Subcutaneous abdominal adipose tissue (tissue), 5 donors: ENCODE data around the gene TEAD1.

Experiments
- H3K27ac ChIP-seq: one replicate; pipeline ENCODE4 v1.7.0; 2013; ENCODE audit warnings: low read depth, mild to moderate bottlenecking, inconsistent platforms, low read length, moderate library complexity
- H3K27me3 ChIP-seq, 5 donors: one replicate each; pipeline ENCODE4 v1.7.0; 2013; ENCODE audit warnings: low read length in 5 of 5, inconsistent platforms in 1 of 5; ENCODE audit not compliant: control insufficient read depth in 5 of 5, insufficient read depth in 4 of 5
- H3K36me3 ChIP-seq, 5 donors: one replicate each; pipeline ENCODE4 v1.7.0; 2013; ENCODE audit warnings: low read length in 5 of 5; ENCODE audit not compliant: control insufficient read depth in 5 of 5, insufficient read depth in 5 of 5
- H3K4me1 ChIP-seq, 5 donors: one replicate each; pipeline ENCODE4 v1.7.0; 2013; ENCODE audit warnings: low read length in 5 of 5, mild to moderate bottlenecking in 3 of 5, moderate library complexity in 1 of 5; ENCODE audit not compliant: control insufficient read depth in 5 of 5, insufficient read depth in 5 of 5
- H3K4me3 ChIP-seq, 5 donors: one replicate each; pipeline ENCODE4 v1.7.0; 2013; ENCODE audit warnings: low read length in 5 of 5, low read depth in 1 of 5
- H3K9ac ChIP-seq, 5 donors: one replicate each; pipeline ENCODE4 v1.7.0; 2013; ENCODE audit warnings: low read length in 5 of 5, mild to moderate bottlenecking in 4 of 5, moderate library complexity in 3 of 5
- H3K9me3 ChIP-seq, 5 donors: one replicate each; pipeline ENCODE4 v1.7.0; 2013; ENCODE audit warnings: low read length in 5 of 5; ENCODE audit not compliant: control insufficient read depth in 5 of 5
- donor health status: healthy.
- donor health status: healthy.
- donor health status: healthy.
- donor health status: healthy.
- donor health status: healthy.

The TEAD1 gene

GRCh38 chr11:12640355-12640754 is 33.9 kb upstream of the TEAD1 start:
- Histone ChIP-seq H3K9ac (no peak overlapping the region), H3K36me3 (no peaks in the 10 kb centered on the region), H3K27ac (no peak overlapping the region), H3K9me3 (no peaks in the 10 kb centered on the region), H3K4me1 (peaks cover 0 to 7% (median 0%) of the 10 kb centered on the region in 5 donors), H3K27me3 (no peaks in the 10 kb centered on the region), H3K4me3 (no peak overlapping the region)

GRCh38 chr11:12640926-12641849 is 33.0 kb upstream of the TEAD1 start:
- no peak overlapping the region for H3K4me3 ChIP-seq
- no peaks in the 10 kb centered on the region for H3K9me3 ChIP-seq
- no peaks in the 10 kb centered on the region for H3K27me3 ChIP-seq
- H3K27ac ChIP-seq, result no peak overlapping the region
- peaks cover 0 to 7% (median 0%) of the 10 kb centered on the region in 5 donors for H3K4me1 ChIP-seq
- no peak overlapping the region for H3K9ac ChIP-seq
- H3K36me3 ChIP-seq, result no peaks in the 10 kb centered on the region

GRCh38 chr11:12642040-12642439 is 32.2 kb upstream of the TEAD1 start:
- no peak overlapping the region for H3K27ac ChIP-seq
- no peak overlapping the region for H3K4me3 ChIP-seq
- H3K9me3 ChIP-seq, result no peaks in the 10 kb centered on the region
- H3K9ac ChIP-seq, result no peak overlapping the region
- H3K4me1 ChIP-seq, result peaks cover 0 to 7% (median 0%) of the 10 kb centered on the region in 5 donors
- no peaks in the 10 kb centered on the region for H3K36me3 ChIP-seq
- no peaks in the 10 kb centered on the region for H3K27me3 ChIP-seq

GRCh38 chr11:12642806-12643428 is 31.3 kb upstream of the TEAD1 start:
- no peak overlapping the region for H3K9ac ChIP-seq

GRCh38 chr11:12646478-12646877 is 27.7 kb upstream of the TEAD1 start:
- no peak overlapping the region for H3K4me3 ChIP-seq
- H3K9me3 ChIP-seq, result peaks cover 0 to 2% (median 0%) of the 10 kb centered on the region in 5 donors
- no peak overlapping the region for H3K27ac ChIP-seq
- H3K9ac ChIP-seq, result no peak overlapping the region
- H3K27me3 ChIP-seq, result no peaks in the 10 kb centered on the region
- peaks cover 0 to 7% (median 0%) of the 10 kb centered on the region in 5 donors for H3K4me1 ChIP-seq
- H3K36me3 ChIP-seq, result no peaks in the 10 kb centered on the region

More at GRCh38 chr11:12642806-12643428, 31.3 kb upstream of the TEAD1 start:
- Histone ChIP-seq H3K27me3 (no peaks in the 10 kb centered on the region), H3K36me3 (no peaks in the 10 kb centered on the region), H3K4me3 (no peak overlapping the region), H3K27ac (no peak overlapping the region), H3K4me1 (peaks cover 0 to 7% (median 0%) of the 10 kb centered on the region in 5 donors), H3K9me3 (no peaks in the 10 kb centered on the region)

- Histone ChIP-seq H3K4me1 (no peaks in the 10 kb centered on the region), H3K4me3 (no peak overlapping the region), H3K27me3 (no peaks in the 10 kb centered on the region), H3K27ac (no peak overlapping the region), H3K9ac (no peak overlapping the region), H3K9me3 (peaks cover 3 to 24% (median 6%) of the 10 kb centered on the region in 5 donors), H3K36me3 (no peaks in the 10 kb centered on the region)
Measured at GRCh38 chr11:12653729-12654128, 20.5 kb upstream of the TEAD1 start.

- Histone ChIP-seq H3K4me1 (no peaks in the 10 kb centered on the region), H3K9ac (no peak overlapping the region), H3K27me3 (no peaks in the 10 kb centered on the region), H3K9me3 (peaks cover 3 to 24% (median 6%) of the 10 kb centered on the region in 5 donors), H3K27ac (no peak overlapping the region), H3K4me3 (no peak overlapping the region), H3K36me3 (no peaks in the 10 kb centered on the region)
Measured at GRCh38 chr11:12655842-12656241, 18.4 kb upstream of the TEAD1 start.

GRCh38 chr11:12657336-12657735 is 16.9 kb upstream of the TEAD1 start:
- Histone ChIP-seq H3K27me3 (no peaks in the 10 kb centered on the region), H3K9me3 (peaks cover 3 to 24% (median 6%) of the 10 kb centered on the region in 5 donors), H3K36me3 (no peaks in the 10 kb centered on the region), H3K4me3 (no peak overlapping the region), H3K27ac (no peak overlapping the region), H3K4me1 (no peaks in the 10 kb centered on the region), H3K9ac (no peak overlapping the region)

- Histone ChIP-seq H3K4me1 (no peaks in the 10 kb centered on the region), H3K4me3 (no peak overlapping the region), H3K36me3 (no peaks in the 10 kb centered on the region), H3K9me3 (peaks cover 3 to 24% (median 6%) of the 10 kb centered on the region in 5 donors), H3K27me3 (no peaks in the 10 kb centered on the region), H3K27ac (no peak overlapping the region), H3K9ac (no peak overlapping the region)
Measured at GRCh38 chr11:12657981-12658380, 16.2 kb upstream of the TEAD1 start.

- Histone ChIP-seq H3K27ac (no peak overlapping the region), H3K36me3 (no peaks in the 10 kb centered on the region), H3K9ac (no peak overlapping the region), H3K4me3 (no peak overlapping the region), H3K4me1 (no peaks in the 10 kb centered on the region), H3K27me3 (no peaks in the 10 kb centered on the region), H3K9me3 (peaks cover 0 to 3% (median 0%) of the 10 kb centered on the region in 5 donors)
Measured at GRCh38 chr11:12662101-12662689, 12.0 kb upstream of the TEAD1 start.
